SU-DHL-6 (cell line): ENCODE measurements around the gene ASTN2.

Source experiments
- EZH2phosphoT487 ChIP-seq: fragments of 200-600 bp; sonication (generic), shearing (Covaris generic); conservative IDR thresholded peaks from 2 replicates; pipeline ENCODE4 v1.6.1; 2018; ENCODE audit warnings: mild to moderate bottlenecking, antibody characterized with exemption, low read length, moderate library complexity, mixed read lengths
- TF ChIP-seq, protein P1 (sequence below): fragments of 200-600 bp; sonication (generic); IDR thresholded peaks from one replicate; pipeline ENCODE4 v1.5.1; 2017; ENCODE audit warnings: antibody characterized with exemption, mild to moderate bottlenecking, low read length, moderate library complexity; ENCODE audit not compliant: insufficient read depth, poor library complexity, severe bottlenecking

DNA sequence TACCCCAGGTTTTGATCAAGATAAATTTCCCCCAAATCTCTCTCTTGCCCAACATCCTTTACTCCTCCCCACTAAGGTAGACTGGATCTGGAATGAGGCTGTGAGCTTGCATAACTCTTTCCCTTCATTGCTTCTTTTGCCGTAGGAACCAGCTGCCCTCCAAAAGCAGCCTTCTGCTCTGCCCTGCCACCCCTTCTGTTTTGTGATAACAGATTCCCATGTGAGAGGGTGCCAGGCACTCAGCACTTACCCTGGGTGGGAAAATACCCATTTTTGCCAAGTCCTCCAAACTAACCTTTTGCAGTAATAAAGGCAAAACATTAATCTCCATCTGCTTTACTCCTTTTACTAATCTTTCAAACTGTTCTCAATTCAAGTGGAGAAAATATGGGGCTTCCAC lies 182.6 kb downstream of the ASTN2 start:
- TF ChIP-seq, protein P1, sequence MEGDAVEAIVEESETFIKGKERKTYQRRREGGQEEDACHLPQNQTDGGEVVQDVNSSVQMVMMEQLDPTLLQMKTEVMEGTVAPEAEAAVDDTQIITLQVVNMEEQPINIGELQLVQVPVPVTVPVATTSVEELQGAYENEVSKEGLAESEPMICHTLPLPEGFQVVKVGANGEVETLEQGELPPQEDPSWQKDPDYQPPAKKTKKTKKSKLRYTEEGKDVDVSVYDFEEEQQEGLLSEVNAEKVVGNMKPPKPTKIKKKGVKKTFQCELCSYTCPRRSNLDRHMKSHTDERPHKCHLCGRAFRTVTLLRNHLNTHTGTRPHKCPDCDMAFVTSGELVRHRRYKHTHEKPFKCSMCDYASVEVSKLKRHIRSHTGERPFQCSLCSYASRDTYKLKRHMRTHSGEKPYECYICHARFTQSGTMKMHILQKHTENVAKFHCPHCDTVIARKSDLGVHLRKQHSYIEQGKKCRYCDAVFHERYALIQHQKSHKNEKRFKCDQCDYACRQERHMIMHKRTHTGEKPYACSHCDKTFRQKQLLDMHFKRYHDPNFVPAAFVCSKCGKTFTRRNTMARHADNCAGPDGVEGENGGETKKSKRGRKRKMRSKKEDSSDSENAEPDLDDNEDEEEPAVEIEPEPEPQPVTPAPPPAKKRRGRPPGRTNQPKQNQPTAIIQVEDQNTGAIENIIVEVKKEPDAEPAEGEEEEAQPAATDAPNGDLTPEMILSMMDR: no peak
- TF ChIP-seq EZH2phosphoT487: no peak
